WTC11 (cell line): Measurements from ENCODE around the gene CTPS2. TPM values are rescaled to one million over a fixed set of nuclear protein-coding genes. Genes with fewer than 3 reads are reported as not detected.

Experiments used
- ATAC-seq: fragments of 200-7000 bp; cut with Tn5 transposase; 2 replicates; pipeline ENCODE4 v1.10.0; 2021; ENCODE audit warnings: mild to moderate bottlenecking, moderate library complexity
- CTCF ChIA-PET: fragments of 300-600 bp; sonication (Branson Sonifier 250); formaldehyde crosslinking; loops from one replicate; lab custom pipeline; 2021; ENCODE audit warnings: antibody characterized with exemption; lab: Charles Lee
- POLR2A ChIA-PET: fragments of 350-600 bp; sonication (Branson Sonifier 250); formaldehyde crosslinking; loops from one replicate; lab custom pipeline; 2021; ENCODE audit warnings: antibody characterized with exemption; lab: Charles Lee
- DNase-seq: peaks from one replicate; pipeline ENCODE4 v3.0.0; 2021; ENCODE audit warnings: low spot score
- H3K27ac Mint-ChIP-seq: 2 replicates; pipeline ENCODE4 v1.8.0; 2021; ENCODE audit warnings: mixed read lengths
- H3K27me3 Mint-ChIP-seq: 2 replicates; pipeline ENCODE4 v1.8.0; 2021; ENCODE audit warnings: low read depth, mild to moderate bottlenecking, moderate library complexity, mixed read lengths
- H3K36me3 Mint-ChIP-seq: 2 replicates; pipeline ENCODE4 v1.8.0; 2021; ENCODE audit warnings: mixed read lengths
- H3K4me1 Mint-ChIP-seq: 2 replicates; pipeline ENCODE4 v1.8.0; 2022; ENCODE audit warnings: mixed read lengths
- H3K4me3 Mint-ChIP-seq: 2 replicates; pipeline ENCODE4 v1.8.0; 2021; ENCODE audit warnings: mild to moderate bottlenecking, moderate library complexity, mixed read lengths
- H3K9me3 Mint-ChIP-seq: 2 replicates; pipeline ENCODE4 v1.8.0; 2021; ENCODE audit warnings: mixed read lengths
- CDX4 ChIP-seq: fragments of 250-450 bp; sonication (Bioruptor Pico); IDR thresholded peaks from 2 replicates; pipeline ENCODE4 v1.9.0; 2021; ENCODE audit warnings: moderate library complexity, mild to moderate bottlenecking, inconsistent platforms, borderline replicate concordance
- E2F4 ChIP-seq: sonication (generic); formaldehyde crosslinking; IDR thresholded peaks from 2 replicates; pipeline ENCODE4 v1.8.1; 2022; ENCODE audit warnings: low read depth, mild to moderate bottlenecking, moderate library complexity, missing genetic modification reagents, borderline replicate concordance
- EMX1 ChIP-seq: fragments of 250-450 bp; sonication (Bioruptor Pico); IDR thresholded peaks from 2 replicates; pipeline ENCODE4 v1.8.0; 2021; ENCODE audit warnings: mild to moderate bottlenecking
- FOXP1 ChIP-seq: sonication (generic); formaldehyde crosslinking; IDR thresholded peaks from 2 replicates; pipeline ENCODE4 v1.8.0; 2022; ENCODE audit warnings: missing genetic modification reagents, mild to moderate bottlenecking, moderate library complexity, borderline replicate concordance
- GTF2I ChIP-seq: fragments of 250-450 bp; sonication (Bioruptor Pico); conservative IDR thresholded peaks from 2 replicates; pipeline ENCODE4 v1.4.0; 2021; ENCODE audit warnings: mild to moderate bottlenecking
- HMGXB4 ChIP-seq: sonication (generic); formaldehyde crosslinking; IDR thresholded peaks from 2 replicates; pipeline ENCODE4 v1.8.1; 2023; ENCODE audit warnings: mild to moderate bottlenecking, moderate library complexity, missing genetic modification reagents
- IRF2 ChIP-seq: sonication (generic); formaldehyde crosslinking; IDR thresholded peaks from 2 replicates; pipeline ENCODE4 v1.8.0; 2022; ENCODE audit warnings: low read depth, missing genetic modification reagents, borderline replicate concordance
- MXD4 ChIP-seq: fragments of 250-450 bp; sonication (Bioruptor Pico); IDR thresholded peaks from 2 replicates; pipeline ENCODE4 v1.8.0; 2021; ENCODE audit warnings: mild to moderate bottlenecking, moderate library complexity, borderline replicate concordance
- NFE2L1 ChIP-seq: sonication (generic); formaldehyde crosslinking; IDR thresholded peaks from 2 replicates; pipeline ENCODE4 v1.8.1; 2023; ENCODE audit warnings: missing genetic modification reagents
- SMAD3 ChIP-seq: sonication (generic); formaldehyde crosslinking; IDR thresholded peaks from 2 replicates; pipeline ENCODE4 v1.8.0; 2022; ENCODE audit warnings: missing genetic modification reagents, mild to moderate bottlenecking, borderline replicate concordance
- SMAD4 ChIP-seq: sonication (generic); formaldehyde crosslinking; IDR thresholded peaks from 2 replicates; pipeline ENCODE4 v1.8.0; 2022; ENCODE audit warnings: mild to moderate bottlenecking, missing genetic modification reagents
- ZBTB43 ChIP-seq: sonication (generic); formaldehyde crosslinking; IDR thresholded peaks from 2 replicates; pipeline ENCODE4 v1.8.1; 2023; ENCODE audit warnings: mild to moderate bottlenecking, missing genetic modification reagents
- ZMAT4 ChIP-seq: fragments of 250-450 bp; sonication (Bioruptor Pico); IDR thresholded peaks from 2 replicates; pipeline ENCODE4 v1.9.0; 2021; ENCODE audit warnings: mild to moderate bottlenecking
- ZNF532 ChIP-seq: fragments of 250-450 bp; sonication (Bioruptor Pico); IDR thresholded peaks from 2 replicates; pipeline ENCODE4 v1.9.0; 2021; ENCODE audit warnings: mild to moderate bottlenecking, borderline replicate concordance
- ZNF671 ChIP-seq: fragments of 250-450 bp; sonication (Bioruptor Pico); IDR thresholded peaks from 2 replicates; pipeline ENCODE4 v1.8.0; 2021; ENCODE audit warnings: mild to moderate bottlenecking
- total RNA-seq: library from RNA; stranded (reverse); gene quantifications from 3 replicates; pipeline ENCODE4 v1.2.3, GENCODE V29; 2021

Gene CTPS2
- total RNA-seq, 1 experiment from 2014 or later = 23.2 TPM

- H3K4me3 Mint-ChIP-seq = no peak overlapping the region
- peaks cover 43% of the 10 kb centered on the region for H3K36me3 Mint-ChIP-seq
- peak overlapping the region; percentile 13; the same call in 1 of the 2 replicates for H3K27ac Mint-ChIP-seq
- CTCF ChIA-PET = no interaction called here
- no peak for ATAC-seq
- no peak for DNase-seq
- POLR2A ChIA-PET = no interaction called here
- H3K4me1 Mint-ChIP-seq = 0 out of 2 replicates have a peak, but pooled peaks cover 4% of the 10 kb centered on the region
- H3K27me3 Mint-ChIP-seq = no peaks in the 10 kb centered on the region
- TF ChIP-seq IRF2 (CRISPR knock-in tag) = no peak
- no peak for TF ChIP-seq ZMAT4 (CRISPR knock-in tag)
- TF ChIP-seq SMAD4 (CRISPR knock-in tag) = no peak
- no peak for TF ChIP-seq ZBTB43 (CRISPR knock-in tag)
- no peak for TF ChIP-seq FOXP1 (CRISPR knock-in tag)
- TF ChIP-seq GTF2I (CRISPR knock-in tag) = no peak
- no peak for TF ChIP-seq EMX1 (CRISPR knock-in tag)
- TF ChIP-seq NFE2L1 (CRISPR knock-in tag) = no peak
- TF ChIP-seq ZNF671 (CRISPR knock-in tag) = no peak
- no peak for TF ChIP-seq E2F4 (CRISPR knock-in tag)
- TF ChIP-seq HMGXB4 (CRISPR knock-in tag) = no peak
- no peak for TF ChIP-seq CDX4 (CRISPR knock-in tag)
- TF ChIP-seq MXD4 (CRISPR knock-in tag) = no peak
- TF ChIP-seq SMAD3 (CRISPR knock-in tag) = no peak
- H3K9me3 Mint-ChIP-seq = no peaks in the 10 kb centered on the region
These were observed 44.3 kb upstream of the CTPS2 start for GRCh38 chrX:16756724-16757123.

GRCh38 chrX:16754019-16754418, 41.5 kb upstream of the CTPS2 start:
- peaks cover 41% of the 10 kb centered on the region for H3K36me3 Mint-ChIP-seq
- DNase-seq = no peak
- no peak for ATAC-seq
- no peak overlapping the region for H3K27ac Mint-ChIP-seq
- no peak for TF ChIP-seq ZNF532
- TF ChIP-seq, all 79 proteins: peak for 0
- Mint-ChIP-seq H3K9me3 (no peaks in the 10 kb centered on the region), H3K4me1 (0 out of 2 replicates have a peak, but pooled peaks cover 4% of the 10 kb centered on the region), H3K27me3 (no peaks in the 10 kb centered on the region), H3K4me3 (no peak overlapping the region)
- CTCF ChIA-PET = no interaction called here
- POLR2A ChIA-PET = no interaction called here
